Activated CD8-positive, alpha-beta memory T cell treated with anti-CD3 and anti-CD28 coated beads, Interleukin-2, amount 50 U/mL, for 1 hour (primary cell): ENCODE measurements around the gene OR2T5.
"Not testable (repeated sequence)": the region's sequence is repeated elsewhere in the genome, so short reads cannot be mapped to it uniquely, and the experiment has no call there.

Experiments
- DNase-seq: peaks from one replicate; pipeline ENCODE4 v3.0.0-alpha.2; 2020; ENCODE audit errors: extremely low read depth

Gene OR2T5

DNA sequence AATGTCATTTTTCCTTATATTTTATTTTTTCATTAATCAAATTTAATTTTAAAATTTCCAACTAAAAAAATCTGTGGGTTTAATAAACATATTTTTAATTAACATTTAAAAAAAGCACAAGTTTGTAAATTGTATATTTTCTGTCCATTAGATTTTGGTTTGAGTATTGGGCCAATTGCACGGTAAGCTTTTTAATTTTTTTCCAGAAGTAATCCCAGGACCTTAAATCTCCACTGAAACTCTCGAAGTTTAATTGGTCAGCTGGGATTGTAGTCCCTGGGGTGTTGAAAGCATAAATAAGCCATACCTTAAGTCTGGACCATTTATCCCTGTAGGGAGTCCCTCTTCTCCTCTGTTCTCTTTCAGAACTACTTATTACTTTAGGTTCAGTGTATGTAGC is 19.4 kb downstream of the OR2T5 start, which contains the start of gene OR2G6:
Gene OR2G6, plus strand, starts transcription at position 301 of the 400 bp plus-strand sequence. CDS start 13,574 bp downstream, outside the sequence.
- DNase-seq: not testable (repeated sequence)

DNA sequence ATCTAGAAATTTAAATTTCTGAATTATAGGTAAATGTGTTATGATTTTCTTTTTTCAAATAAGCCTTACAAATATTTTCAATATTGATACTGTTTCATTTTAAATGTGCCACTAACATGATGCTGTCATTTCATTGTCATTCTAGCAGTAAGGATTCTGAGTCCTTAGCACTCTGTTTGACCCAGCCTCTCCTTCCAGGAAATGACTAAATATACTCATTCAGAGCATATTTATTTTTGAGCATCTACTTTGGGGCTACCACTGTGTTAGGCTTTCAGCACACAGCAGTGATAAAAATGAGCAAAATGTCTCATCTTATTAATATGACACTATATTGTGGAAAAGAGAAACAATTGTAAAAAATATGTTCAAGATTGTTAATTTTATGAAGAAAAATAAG is 21.8 kb downstream of the OR2T5 start:
- not testable (repeated sequence) for DNase-seq

DNA sequence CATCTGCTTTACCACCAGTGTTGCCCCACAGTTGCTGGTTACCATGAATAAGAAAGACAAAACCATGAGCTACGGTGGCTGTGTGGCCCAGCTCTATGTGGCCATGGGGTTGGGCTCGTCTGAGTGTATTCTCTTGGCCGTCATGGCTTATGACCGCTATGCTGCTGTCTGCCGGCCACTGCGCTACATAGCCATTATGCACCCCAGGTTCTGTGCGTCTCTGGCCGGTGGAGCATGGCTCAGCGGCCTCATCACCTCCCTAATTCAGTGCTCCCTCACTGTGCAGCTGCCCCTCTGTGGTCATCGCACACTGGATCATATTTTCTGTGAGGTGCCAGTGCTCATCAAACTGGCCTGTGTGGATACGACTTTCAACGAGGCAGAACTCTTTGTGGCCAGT is 33.5 kb downstream of the OR2T5 start:
- DNase-seq: no peak

DNA sequence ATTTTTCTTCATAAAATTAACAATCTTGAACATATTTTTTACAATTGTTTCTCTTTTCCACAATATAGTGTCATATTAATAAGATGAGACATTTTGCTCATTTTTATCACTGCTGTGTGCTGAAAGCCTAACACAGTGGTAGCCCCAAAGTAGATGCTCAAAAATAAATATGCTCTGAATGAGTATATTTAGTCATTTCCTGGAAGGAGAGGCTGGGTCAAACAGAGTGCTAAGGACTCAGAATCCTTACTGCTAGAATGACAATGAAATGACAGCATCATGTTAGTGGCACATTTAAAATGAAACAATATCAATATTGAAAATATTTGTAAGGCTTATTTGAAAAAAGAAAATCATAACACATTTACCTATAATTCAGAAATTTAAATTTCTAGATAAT is 49.1 kb downstream of the OR2T5 start:
- DNase-seq: not testable (repeated sequence)
